BE2C (cell line): Measurements from ENCODE around the gene R3HDM1.
"Not testable (repeated sequence)": the region's sequence is repeated elsewhere in the genome, so short reads cannot be mapped to it uniquely, and the experiment has no call there.

Experiments
- DNase-seq: peaks from one replicate; pipeline ENCODE4 v3.0.0-alpha.2; 2020
- H3K27me3 ChIP-seq: fragments of 250-450 bp; sonication (Bioruptor Pico); 2 replicates; pipeline ENCODE4 v1.5.1; 2020; ENCODE audit warnings: mild to moderate bottlenecking
- H3K36me3 ChIP-seq: fragments of 250-450 bp; sonication (Bioruptor Pico); 2 replicates; pipeline ENCODE4 v1.5.1; 2020; ENCODE audit warnings: mild to moderate bottlenecking
- H3K4me1 ChIP-seq: fragments of 250-450 bp; sonication (Bioruptor Pico); 2 replicates; pipeline ENCODE4 v1.5.1; 2020
- H3K4me3 ChIP-seq: 2 replicates; pipeline ENCODE4 v1.5.1; 2011; ENCODE audit warnings: low read depth, low read length
- H3K9me3 ChIP-seq: fragments of 250-450 bp; sonication (Bioruptor Pico); 2 replicates; pipeline ENCODE4 v1.5.1; 2020
- CTCF ChIP-seq: IDR thresholded peaks from 2 replicates; pipeline ENCODE4 v1.5.1; 2012; ENCODE audit warnings: mild to moderate bottlenecking, low read depth, low read length

The R3HDM1 gene

GRCh38 chr2:135530313-135531230, 712 bp upstream of the R3HDM1 start, which contains the start of gene ZRANB3:
Gene ZRANB3, minus strand, starts transcription at chr2:135531218.
- H3K4me1 ChIP-seq = no peaks in the 10 kb centered on the region
- H3K36me3 ChIP-seq = no peaks in the 10 kb centered on the region
- DNase-seq = peak; percentile 87
- TF ChIP-seq CTCF = no peak
- H3K27me3 ChIP-seq = no peaks in the 10 kb centered on the region
- H3K9me3 ChIP-seq = no peaks in the 10 kb centered on the region
- peak within 1 kb of the TSS; percentile 77 for H3K4me3 ChIP-seq

GRCh38 chr2:135532581-135532980, 1.3 kb downstream of the R3HDM1 start:
- Histone ChIP-seq H3K36me3 (no peaks in the 10 kb centered on the region), H3K9me3 (no peaks in the 10 kb centered on the region), H3K27me3 (no peaks in the 10 kb centered on the region), H3K4me3 (peak overlapping the region; percentile 77), H3K4me1 (no peaks in the 10 kb centered on the region)
- TF ChIP-seq CTCF = no peak
- no peak for DNase-seq

- H3K36me3 ChIP-seq, DNase-seq, H3K9me3 ChIP-seq, H3K4me1 ChIP-seq, H3K27me3 ChIP-seq, H3K4me3 ChIP-seq: not testable (repeated sequence)
These were observed 2.3 kb downstream of the R3HDM1 start for GRCh38 chr2:135533545-135533944.

- no peaks in the 10 kb centered on the region for H3K9me3 ChIP-seq
- no peak overlapping the region for H3K4me3 ChIP-seq
- no peaks in the 10 kb centered on the region for H3K27me3 ChIP-seq
- H3K36me3 ChIP-seq = no peaks in the 10 kb centered on the region
- no peaks in the 10 kb centered on the region for H3K4me1 ChIP-seq
- TF ChIP-seq CTCF = no peak
- DNase-seq = no peak
These were observed 15.2 kb downstream of the R3HDM1 start for GRCh38 chr2:135546436-135546835.

- H3K36me3 ChIP-seq = no peaks in the 10 kb centered on the region
- no peaks in the 10 kb centered on the region for H3K27me3 ChIP-seq
- H3K9me3 ChIP-seq = no peaks in the 10 kb centered on the region
- no peak for DNase-seq
- H3K4me1 ChIP-seq = no peaks in the 10 kb centered on the region
- no peak for TF ChIP-seq CTCF
- H3K4me3 ChIP-seq = no peak overlapping the region
These were observed 16.0 kb downstream of the R3HDM1 start for GRCh38 chr2:135547311-135547710.

- no peak for TF ChIP-seq CTCF
- Histone ChIP-seq H3K27me3 (no peaks in the 10 kb centered on the region), H3K9me3 (no peaks in the 10 kb centered on the region), H3K4me1 (no peaks in the 10 kb centered on the region), H3K4me3 (no peak overlapping the region), H3K36me3 (no peaks in the 10 kb centered on the region)
- no peak for DNase-seq
These were observed 20.1 kb downstream of the R3HDM1 start for GRCh38 chr2:135551356-135551755.
